ENCODE results near the gene FALEC.

- TF ChIP-seq CTCF (conservative IDR thresholded peaks at IDR 0.05 in 1 of 2, IDR thresholded peaks at IDR 0.05 in 1 of 2; ENCODE audit: extremely low read depth in 1 of 2, insufficient read depth in 1 of 2, low read depth in 1 of 2, low read length in 2 of 2) (no peak), EZH2 (IDR thresholded peaks at IDR 0.05; ENCODE audit: borderline replicate concordance, low read length) (no peak)
Measured at GRCh38 chr1:150552128-150552910, 36.8 kb downstream of the FALEC start.

Data from mammary epithelial cell (primary cell).